Measurements from ENCODE around the gene GGCT.

GGCT gene

GRCh38 chr7:30460246-30460633 is 44.4 kb downstream of the GGCT start:
- Histone ChIP-seq H3K9ac (ENCODE audit: low read length) (no peak overlapping the region), H3K36me3 (ENCODE audit: low read length) (no peaks in the 10 kb centered on the region), H3K79me2 (ENCODE audit: insufficient read depth, low read length) (no peaks in the 10 kb centered on the region), H3K9me2 (replicated peaks; ENCODE audit: insufficient read depth, low read length) (no peaks in the 10 kb centered on the region), H3K4me2 (ENCODE audit: low read depth, low read length, poor library complexity, severe bottlenecking) (no peak overlapping the region), H3K9me3 (ENCODE audit: insufficient read depth, low read length) (no peaks in the 10 kb centered on the region), H3F3A (ENCODE audit: insufficient read depth) (no peaks in the 10 kb centered on the region), H3K27ac (ENCODE audit: low read depth, low read length) (no peak overlapping the region), H2AFZ (ENCODE audit: low read depth, low read length, severe bottlenecking) (no peak overlapping the region), H3K27me3 (ENCODE audit: low read length) (no peaks in the 10 kb centered on the region), H3K4me3 (ENCODE audit: insufficient read depth, low read length, poor library complexity, severe bottlenecking) (no peak overlapping the region), H4K20me1 (ENCODE audit: low read depth, low read length) (no peaks in the 10 kb centered on the region)
- TF ChIP-seq EZH2phosphoT487 (conservative IDR thresholded peaks at IDR 0.05; ENCODE audit: low read length) (no peak), CTCF (IDR thresholded peaks at IDR 0.05; ENCODE audit: insufficient read depth, low read length, poor library complexity, severe bottlenecking) (no peak)

GRCh38 chr7:30459591-30460245 is 44.9 kb downstream of the GGCT start:
- no peaks in the 10 kb centered on the region for H3K79me2 ChIP-seq (ENCODE audit: insufficient read depth, low read length)
- H3K27me3 ChIP-seq (ENCODE audit: low read length), result no peaks in the 10 kb centered on the region
- H3K4me3 ChIP-seq (ENCODE audit: insufficient read depth, low read length, poor library complexity, severe bottlenecking), result no peak overlapping the region
- H2AFZ ChIP-seq (ENCODE audit: low read depth, low read length, severe bottlenecking), result no peak overlapping the region
- no peaks in the 10 kb centered on the region for H3K9me2 ChIP-seq (replicated peaks; ENCODE audit: insufficient read depth, low read length)
- no peak overlapping the region for H3K4me2 ChIP-seq (ENCODE audit: low read depth, low read length, poor library complexity, severe bottlenecking)
- H3K27ac ChIP-seq (ENCODE audit: low read depth, low read length), result no peak overlapping the region
- no peaks in the 10 kb centered on the region for H3F3A ChIP-seq (ENCODE audit: insufficient read depth)
- no peak for TF ChIP-seq EZH2phosphoT487 (conservative IDR thresholded peaks at IDR 0.05; ENCODE audit: low read length)
- no peak for TF ChIP-seq CTCF (IDR thresholded peaks at IDR 0.05; ENCODE audit: insufficient read depth, low read length, poor library complexity, severe bottlenecking)
- no peaks in the 10 kb centered on the region for H3K9me3 ChIP-seq (ENCODE audit: insufficient read depth, low read length)
- no peaks in the 10 kb centered on the region for H3K36me3 ChIP-seq (ENCODE audit: low read length)
- H3K9ac ChIP-seq (ENCODE audit: low read length), result no peak overlapping the region
- no peaks in the 10 kb centered on the region for H4K20me1 ChIP-seq (ENCODE audit: low read depth, low read length)

- H3K79me2 ChIP-seq (ENCODE audit: insufficient read depth, low read length), result no peaks in the 10 kb centered on the region
- no peaks in the 10 kb centered on the region for H3F3A ChIP-seq (ENCODE audit: insufficient read depth)
- no peak overlapping the region for H3K4me3 ChIP-seq (ENCODE audit: insufficient read depth, low read length, poor library complexity, severe bottlenecking)
- H3K36me3 ChIP-seq (ENCODE audit: low read length), result no peaks in the 10 kb centered on the region
- H3K9me3 ChIP-seq (ENCODE audit: insufficient read depth, low read length), result no peaks in the 10 kb centered on the region
- no peak overlapping the region for H3K27ac ChIP-seq (ENCODE audit: low read depth, low read length)
- no peak overlapping the region for H2AFZ ChIP-seq (ENCODE audit: low read depth, low read length, severe bottlenecking)
- H3K4me2 ChIP-seq (ENCODE audit: low read depth, low read length, poor library complexity, severe bottlenecking), result no peak overlapping the region
- H3K9ac ChIP-seq (ENCODE audit: low read length), result no peak overlapping the region
- no peaks in the 10 kb centered on the region for H4K20me1 ChIP-seq (ENCODE audit: low read depth, low read length)
- H3K9me2 ChIP-seq (replicated peaks; ENCODE audit: insufficient read depth, low read length), result no peaks in the 10 kb centered on the region
- no peak for TF ChIP-seq EZH2phosphoT487 (conservative IDR thresholded peaks at IDR 0.05; ENCODE audit: low read length)
- no peak for TF ChIP-seq CTCF (IDR thresholded peaks at IDR 0.05; ENCODE audit: insufficient read depth, low read length, poor library complexity, severe bottlenecking)
- H3K27me3 ChIP-seq (ENCODE audit: low read length), result no peaks in the 10 kb centered on the region
Measured at GRCh38 chr7:30458311-30458710, 46.3 kb downstream of the GGCT start.
